ENCODE data around the gene ATXN1. TPM values are rescaled to one million over a fixed set of nuclear protein-coding genes. Genes with fewer than 3 reads are reported as not detected.
"Not testable (repeated sequence)": the region's sequence is repeated elsewhere in the genome, so short reads cannot be mapped to it uniquely, and the experiment has no call there.

The ATXN1 gene
- total RNA-seq, 1 donor from 2014 or later: 3.9 TPM

DNA sequence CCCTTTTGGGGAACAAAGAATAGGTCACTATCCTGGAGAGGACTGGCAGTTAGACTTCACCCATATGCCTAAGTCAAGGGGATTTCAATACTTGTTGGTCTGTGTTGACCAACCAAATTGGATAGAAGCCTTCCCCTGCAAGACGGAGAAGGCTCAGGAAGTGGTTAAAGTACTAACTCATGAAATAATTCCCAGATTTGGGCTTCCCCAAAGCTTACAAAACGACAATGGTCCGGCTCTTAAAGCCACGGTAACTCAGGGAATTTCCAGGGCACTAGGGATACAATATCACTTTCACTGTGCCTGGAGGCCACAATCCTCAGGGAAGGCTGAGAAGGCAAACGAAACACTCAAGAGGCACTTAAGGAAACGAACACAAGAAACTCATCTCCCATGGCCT, 299.8 kb downstream of the ATXN1 start:
- no peak overlapping the region for H3K4me3 Mint-ChIP-seq
- no peak for DNase-seq (ENCODE audit: low read depth, low spot score)
- H3K36me3 Mint-ChIP-seq (ENCODE audit: low read depth): no peaks in the 10 kb centered on the region
- TF ChIP-seq, protein P1, sequence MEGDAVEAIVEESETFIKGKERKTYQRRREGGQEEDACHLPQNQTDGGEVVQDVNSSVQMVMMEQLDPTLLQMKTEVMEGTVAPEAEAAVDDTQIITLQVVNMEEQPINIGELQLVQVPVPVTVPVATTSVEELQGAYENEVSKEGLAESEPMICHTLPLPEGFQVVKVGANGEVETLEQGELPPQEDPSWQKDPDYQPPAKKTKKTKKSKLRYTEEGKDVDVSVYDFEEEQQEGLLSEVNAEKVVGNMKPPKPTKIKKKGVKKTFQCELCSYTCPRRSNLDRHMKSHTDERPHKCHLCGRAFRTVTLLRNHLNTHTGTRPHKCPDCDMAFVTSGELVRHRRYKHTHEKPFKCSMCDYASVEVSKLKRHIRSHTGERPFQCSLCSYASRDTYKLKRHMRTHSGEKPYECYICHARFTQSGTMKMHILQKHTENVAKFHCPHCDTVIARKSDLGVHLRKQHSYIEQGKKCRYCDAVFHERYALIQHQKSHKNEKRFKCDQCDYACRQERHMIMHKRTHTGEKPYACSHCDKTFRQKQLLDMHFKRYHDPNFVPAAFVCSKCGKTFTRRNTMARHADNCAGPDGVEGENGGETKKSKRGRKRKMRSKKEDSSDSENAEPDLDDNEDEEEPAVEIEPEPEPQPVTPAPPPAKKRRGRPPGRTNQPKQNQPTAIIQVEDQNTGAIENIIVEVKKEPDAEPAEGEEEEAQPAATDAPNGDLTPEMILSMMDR (conservative IDR thresholded peaks at IDR 0.05): no peak
- no peaks in the 10 kb centered on the region for H3K4me1 Mint-ChIP-seq
- H3K27ac Mint-ChIP-seq (ENCODE audit: unreplicated experiment): no peak overlapping the region
- H3K9me3 Mint-ChIP-seq: peaks cover 8% of the 10 kb centered on the region
- H3K27me3 Mint-ChIP-seq (ENCODE audit: low read depth): no peaks in the 10 kb centered on the region

DNA sequence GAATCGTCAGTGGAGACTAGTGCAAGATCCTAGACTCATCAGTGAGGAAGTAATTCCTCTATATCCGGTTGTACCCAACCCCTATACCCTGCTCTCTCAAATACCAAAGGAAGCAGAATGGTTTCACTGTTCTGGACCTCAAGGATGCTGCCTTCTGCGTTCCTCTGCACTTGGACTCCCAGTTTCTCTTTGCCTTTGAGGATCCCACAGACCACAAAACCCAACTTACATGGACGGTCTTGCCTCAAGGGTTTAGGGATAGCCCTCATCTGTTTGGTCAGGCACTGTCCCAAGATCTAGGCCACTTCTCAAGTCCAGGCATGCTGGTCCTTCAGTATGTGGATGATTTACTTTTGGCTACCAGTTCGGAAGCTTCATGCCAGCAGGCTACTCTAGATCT, 301.8 kb downstream of the ATXN1 start:
- not testable (repeated sequence) for DNase-seq (ENCODE audit: low read depth, low spot score); H3K36me3 Mint-ChIP-seq (ENCODE audit: low read depth); H3K4me3 Mint-ChIP-seq; H3K4me1 Mint-ChIP-seq; H3K27me3 Mint-ChIP-seq (ENCODE audit: low read depth); H3K27ac Mint-ChIP-seq (ENCODE audit: unreplicated experiment)
- peaks cover 10% of the 10 kb centered on the region for H3K9me3 Mint-ChIP-seq

DNA sequence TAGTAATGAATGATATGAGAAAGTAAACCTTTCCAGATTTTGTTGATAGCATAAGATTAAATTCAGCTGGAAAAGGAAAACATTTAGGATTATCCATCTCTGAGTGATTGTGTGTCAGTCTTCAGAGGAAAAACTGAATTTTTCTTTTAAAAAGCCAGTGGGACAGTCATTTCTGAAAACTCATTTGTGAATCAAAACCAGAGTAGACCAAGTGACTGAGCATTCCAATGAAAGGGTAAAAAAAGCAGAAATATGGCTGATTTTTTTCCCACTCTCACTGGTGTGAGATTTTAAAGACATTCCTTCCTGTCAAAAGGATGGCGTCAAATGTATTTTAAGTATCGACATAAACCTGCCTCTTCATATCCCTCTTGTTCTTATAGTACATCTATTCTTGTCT, 308.9 kb downstream of the ATXN1 start:
- no peaks in the 10 kb centered on the region for H3K4me1 Mint-ChIP-seq
- TF ChIP-seq, protein P1 (conservative IDR thresholded peaks at IDR 0.05): no peak
- DNase-seq (ENCODE audit: low read depth, low spot score): no peak
- H3K27ac Mint-ChIP-seq (ENCODE audit: unreplicated experiment): no peak overlapping the region
- H3K9me3 Mint-ChIP-seq: peaks cover 5% of the 10 kb centered on the region
- H3K36me3 Mint-ChIP-seq (ENCODE audit: low read depth): peaks cover 2% of the 10 kb centered on the region
- no peaks in the 10 kb centered on the region for H3K27me3 Mint-ChIP-seq (ENCODE audit: low read depth)
- H3K4me3 Mint-ChIP-seq: no peak overlapping the region

DNA sequence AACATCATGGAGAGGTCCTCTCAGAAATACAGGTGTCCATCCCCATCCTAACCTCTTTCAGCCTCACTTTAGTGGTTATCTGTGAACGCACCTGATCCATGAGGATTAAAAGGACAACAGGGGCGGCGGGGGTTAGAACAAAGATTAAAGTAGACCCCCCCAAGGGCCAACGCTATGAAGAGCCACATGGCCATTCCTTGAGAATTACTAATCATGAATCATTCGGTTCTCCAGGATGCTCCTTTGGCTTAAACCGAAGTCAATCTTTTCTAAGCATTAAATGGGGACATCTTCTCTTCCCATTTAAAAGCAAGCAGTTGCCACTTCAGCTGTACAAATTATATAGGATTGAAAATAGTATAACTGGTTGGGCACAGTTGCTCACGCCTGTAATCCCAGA, 310.4 kb downstream of the ATXN1 start:
- H3K4me1 Mint-ChIP-seq: no peaks in the 10 kb centered on the region
- no peaks in the 10 kb centered on the region for H3K27me3 Mint-ChIP-seq (ENCODE audit: low read depth)
- no peak overlapping the region for H3K4me3 Mint-ChIP-seq
- TF ChIP-seq, protein P1 (conservative IDR thresholded peaks at IDR 0.05): no peak
- no peak for DNase-seq (ENCODE audit: low read depth, low spot score)
- no peak overlapping the region for H3K27ac Mint-ChIP-seq (ENCODE audit: unreplicated experiment)
- peaks cover 2% of the 10 kb centered on the region for H3K36me3 Mint-ChIP-seq (ENCODE audit: low read depth)
- peaks cover 5% of the 10 kb centered on the region for H3K9me3 Mint-ChIP-seq

DNA sequence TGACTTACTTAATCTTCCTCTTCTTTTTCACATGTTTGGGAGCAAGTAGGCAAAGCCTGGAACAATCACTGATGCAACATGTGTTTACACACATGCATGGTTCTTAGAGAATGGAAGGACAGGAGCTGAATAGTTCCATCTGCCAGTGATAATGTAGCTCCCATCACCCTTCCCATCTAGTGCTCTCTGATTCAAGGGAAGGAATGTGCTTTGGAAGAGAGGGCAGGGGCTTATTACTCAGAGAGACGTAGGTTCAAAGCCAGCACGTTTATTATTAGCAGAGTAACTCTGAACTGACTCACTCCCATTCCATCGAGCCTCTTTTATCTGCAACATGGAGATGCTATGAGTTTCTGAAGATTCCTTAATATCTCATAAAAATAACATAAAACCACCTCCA, 311.0 kb downstream of the ATXN1 start:
- Mint-ChIP-seq H3K27ac (ENCODE audit: unreplicated experiment) (no peak overlapping the region), H3K9me3 (peaks cover 3% of the 10 kb centered on the region), H3K27me3 (ENCODE audit: low read depth) (no peaks in the 10 kb centered on the region), H3K36me3 (ENCODE audit: low read depth) (no peaks in the 10 kb centered on the region), H3K4me1 (no peaks in the 10 kb centered on the region), H3K4me3 (no peak overlapping the region)
- TF ChIP-seq, protein P1 (conservative IDR thresholded peaks at IDR 0.05): no peak
- no peak for DNase-seq (ENCODE audit: low read depth, low spot score)

DNA sequence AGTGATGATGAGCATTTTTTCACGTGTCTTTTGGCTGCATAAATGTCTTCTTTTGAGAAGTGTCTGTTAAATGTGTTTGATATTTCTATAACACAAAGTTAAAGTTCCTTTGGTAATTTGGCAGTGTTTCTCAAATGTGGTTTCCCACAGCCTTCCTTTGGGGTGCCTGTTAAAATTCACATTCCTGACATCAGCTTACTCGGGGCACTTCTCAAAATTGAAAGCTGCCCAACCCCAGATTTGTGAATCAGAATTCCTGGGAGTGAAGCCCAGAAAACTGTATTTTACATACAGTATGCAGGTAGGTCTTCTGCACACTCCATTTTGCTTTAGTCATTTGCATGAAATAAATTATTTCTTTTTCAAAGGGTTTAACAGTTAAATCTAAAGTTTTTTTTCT, 315.0 kb downstream of the ATXN1 start:
- H3K9me3 Mint-ChIP-seq: peaks cover 3% of the 10 kb centered on the region
- no peaks in the 10 kb centered on the region for H3K4me1 Mint-ChIP-seq
- no peak overlapping the region for H3K4me3 Mint-ChIP-seq
- no peaks in the 10 kb centered on the region for H3K36me3 Mint-ChIP-seq (ENCODE audit: low read depth)
- no peak overlapping the region for H3K27ac Mint-ChIP-seq (ENCODE audit: unreplicated experiment)
- no peaks in the 10 kb centered on the region for H3K27me3 Mint-ChIP-seq (ENCODE audit: low read depth)
- TF ChIP-seq, protein P1 (conservative IDR thresholded peaks at IDR 0.05): no peak
- DNase-seq (ENCODE audit: low read depth, low spot score): no peak
